Ramos (cell line): ENCODE measurements around the gene TSNAX.
"Not testable (repeated sequence)": the region's sequence is repeated elsewhere in the genome, so short reads cannot be mapped to it uniquely, and the experiment has no call there.

Experiments
- in situ Hi-C: fragments of 300-500 bp; cut with MboI; formaldehyde crosslinking; loops from one replicate; pipeline ENCODE4 v1.14.3; 2022; ENCODE audit warnings: low sequenced_read_pairs; ENCODE audit not compliant: unreplicated experiment

TSNAX gene

DNA sequence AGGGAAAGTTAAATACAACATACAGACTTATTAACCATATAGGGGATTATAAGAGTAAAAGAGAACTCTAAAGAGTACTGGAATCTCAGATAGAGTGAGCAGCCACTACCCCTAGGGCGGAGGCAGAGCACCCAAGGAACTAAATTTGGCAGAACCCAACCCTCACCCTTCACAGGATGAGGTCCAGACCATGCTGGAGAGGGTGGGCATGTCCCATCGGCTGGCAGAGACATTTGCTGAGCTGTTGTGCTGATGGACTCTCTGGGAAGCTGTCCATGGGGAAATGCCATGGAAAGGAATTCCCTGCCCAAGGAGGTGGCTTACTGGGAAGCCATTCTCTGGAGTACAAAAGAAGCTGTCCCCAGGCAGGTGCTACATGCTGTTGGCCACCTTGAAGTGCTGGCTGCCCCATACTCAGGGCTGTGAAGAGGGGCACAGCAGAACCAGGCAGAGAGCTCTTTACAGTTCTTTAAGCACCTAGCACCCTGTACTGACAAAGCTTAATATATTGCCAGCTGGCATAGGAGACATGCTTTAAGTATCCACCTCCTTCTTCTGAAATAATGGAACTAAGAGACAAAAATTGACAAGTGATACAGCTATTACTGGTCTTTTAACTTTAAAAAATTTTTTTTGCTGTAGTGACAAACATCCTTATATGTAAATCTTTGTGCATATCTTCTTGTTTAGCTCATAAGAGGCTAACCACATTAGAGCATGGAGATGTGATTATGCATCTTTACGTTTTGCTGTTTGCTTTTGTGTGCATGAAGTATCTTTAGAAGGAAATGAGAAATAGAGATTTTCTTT lies 29.6 kb downstream of the TSNAX start:
- in situ Hi-C loops: no loop called here

DNA sequence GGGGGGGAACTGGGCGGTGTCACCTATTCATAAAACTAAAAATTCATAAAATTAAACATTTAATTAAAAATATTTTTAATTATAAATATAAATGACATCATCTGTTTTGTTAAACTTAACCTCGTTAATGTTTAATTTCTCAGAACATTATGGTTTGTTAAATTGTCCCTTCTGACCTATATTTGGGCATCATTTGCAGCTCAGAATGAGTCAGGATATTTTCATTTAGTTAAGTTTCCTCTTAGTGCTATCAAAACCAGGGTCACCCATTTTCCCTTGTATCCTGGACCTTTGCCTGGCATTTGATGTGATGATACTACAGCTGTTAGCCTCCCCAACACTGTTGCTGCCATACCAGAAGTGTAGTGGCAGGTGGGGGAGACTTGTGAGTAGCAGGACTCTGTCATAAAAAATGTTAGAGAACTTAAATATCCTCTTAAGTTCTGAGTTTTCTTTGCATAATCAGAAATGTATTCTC lies 30.3 kb downstream of the TSNAX start:
- in situ Hi-C loops: no loop called here

DNA sequence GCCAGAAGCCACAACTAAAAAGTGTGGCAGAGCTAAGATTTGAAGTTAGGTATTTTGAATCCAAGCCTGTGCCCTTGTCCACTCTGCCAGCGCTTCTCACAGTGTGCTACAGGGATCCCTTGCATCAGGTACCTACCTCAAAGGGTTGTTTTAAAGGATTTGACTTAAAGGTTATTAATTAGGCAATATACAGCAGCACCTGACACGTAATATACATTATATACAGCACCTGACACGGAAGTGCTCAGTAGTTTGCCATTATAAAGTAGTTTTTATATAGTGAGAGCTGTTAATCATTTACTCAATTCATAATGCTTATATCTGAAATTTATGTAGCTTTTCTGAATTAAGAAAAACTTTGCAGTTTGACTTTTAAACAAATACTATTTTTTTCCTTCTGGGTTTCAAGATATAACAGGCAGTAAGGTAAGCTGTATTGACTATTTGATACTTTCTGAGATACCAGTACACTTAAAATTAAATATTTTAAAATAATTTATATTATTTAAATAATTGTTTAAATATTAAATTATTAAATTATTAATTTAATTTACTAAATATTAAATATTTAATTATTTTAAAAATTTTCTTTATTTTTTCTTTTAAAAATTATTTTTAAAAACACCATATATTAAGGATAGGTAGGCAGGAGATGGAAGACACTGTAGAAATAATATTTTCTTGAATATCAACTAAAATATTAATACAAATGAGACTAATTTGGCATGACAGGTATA lies 33.3 kb downstream of the TSNAX start:
- in situ Hi-C loops: no loop called here

DNA sequence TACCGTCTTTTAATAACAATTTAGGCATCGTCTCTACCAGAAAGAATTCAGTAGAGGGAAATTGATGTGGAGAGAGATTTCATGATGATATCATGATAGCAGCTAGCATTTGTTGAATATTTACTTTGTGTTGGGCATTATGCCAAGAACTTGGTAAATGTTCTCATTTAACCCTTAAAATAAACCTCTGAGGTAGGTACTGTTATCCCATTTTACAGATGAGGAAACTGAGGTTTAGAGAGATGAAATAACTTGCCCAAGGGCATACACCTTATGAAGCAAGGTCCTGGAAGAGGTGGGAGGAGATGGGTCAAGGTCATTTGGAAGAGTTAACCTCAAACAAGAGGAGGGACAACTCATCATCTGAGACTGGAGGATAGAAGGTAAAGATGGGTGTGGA lies 34.8 kb downstream of the TSNAX start:
- in situ Hi-C loops: no loop called here

DNA sequence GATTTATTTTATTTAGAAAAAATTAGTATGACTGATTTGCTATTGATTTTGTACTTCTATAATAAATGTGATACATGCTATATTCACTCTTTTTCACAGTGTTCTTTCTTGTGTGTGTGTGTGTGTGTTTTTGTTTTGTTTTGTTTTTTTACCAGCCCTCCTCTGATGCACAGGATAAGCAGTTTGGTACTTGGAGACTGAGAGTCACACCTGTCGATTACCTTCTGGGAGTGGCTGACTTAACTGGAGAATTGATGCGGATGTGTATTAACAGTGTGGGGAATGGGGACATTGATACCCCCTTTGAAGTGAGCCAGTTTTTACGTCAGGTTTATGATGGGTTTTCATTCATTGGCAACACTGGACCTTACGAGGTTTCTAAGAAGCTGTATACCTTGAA lies 35.9 kb downstream of the TSNAX start:
- in situ Hi-C loops: no loop called here

DNA sequence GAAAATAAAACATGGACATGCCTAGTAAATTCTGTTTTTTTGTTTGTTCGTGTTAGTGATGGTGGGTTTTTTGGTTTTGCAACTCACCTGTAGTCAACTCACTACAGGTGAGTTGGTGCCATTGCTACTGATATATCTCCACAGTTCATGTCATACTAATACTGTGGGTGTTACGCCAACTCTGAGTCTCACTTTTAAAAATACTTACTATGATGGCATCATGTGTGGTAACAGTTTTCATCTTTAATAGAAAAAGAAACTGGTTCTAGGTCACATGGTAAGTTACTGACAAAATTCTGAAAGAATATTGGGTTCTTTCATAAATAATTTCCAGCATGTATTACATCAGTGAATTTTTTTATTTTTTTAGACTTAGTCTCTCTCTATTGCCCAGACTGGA lies 38.0 kb downstream of the TSNAX start:
- in situ Hi-C loops: no loop called here

DNA sequence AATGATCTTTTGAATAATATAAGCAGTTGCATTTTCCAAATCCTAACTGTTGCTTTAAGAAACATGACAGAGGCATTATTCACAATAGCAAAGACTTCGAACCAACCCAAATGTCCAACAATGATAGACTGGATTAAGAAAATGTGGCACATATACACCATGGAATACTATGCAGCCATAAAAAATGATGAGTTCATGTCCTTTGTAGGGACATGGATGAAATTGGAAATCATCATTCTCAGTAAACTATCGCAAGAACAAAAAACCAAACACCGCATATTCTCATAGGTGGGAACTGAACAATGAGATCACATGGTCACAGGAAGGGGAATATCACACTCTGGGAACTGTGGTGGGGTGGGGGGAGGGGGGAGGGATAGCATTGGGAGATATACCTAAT lies 41.8 kb downstream of the TSNAX start:
- in situ Hi-C loops: not testable (repeated sequence)

DNA sequence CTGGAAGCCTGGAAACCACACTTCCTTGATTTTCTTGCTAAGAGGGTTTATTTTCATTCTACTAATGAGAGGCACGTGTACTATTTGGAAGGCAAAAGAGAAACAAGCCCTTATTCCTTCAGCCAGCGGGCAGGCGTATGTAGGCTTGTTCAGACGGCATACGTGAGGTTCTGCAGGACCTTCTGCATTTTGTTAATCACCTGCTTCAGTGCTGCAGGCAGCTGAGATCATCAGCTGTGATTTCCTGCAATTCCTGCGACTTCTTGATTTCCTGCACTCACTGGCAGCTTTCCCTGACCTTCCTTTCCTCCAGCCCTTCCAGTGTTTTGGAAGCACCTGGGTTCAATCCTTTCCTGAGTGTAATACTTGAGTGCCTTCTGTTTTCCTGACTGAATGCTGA lies 43.4 kb downstream of the TSNAX start:
- in situ Hi-C loops: no loop called here

DNA sequence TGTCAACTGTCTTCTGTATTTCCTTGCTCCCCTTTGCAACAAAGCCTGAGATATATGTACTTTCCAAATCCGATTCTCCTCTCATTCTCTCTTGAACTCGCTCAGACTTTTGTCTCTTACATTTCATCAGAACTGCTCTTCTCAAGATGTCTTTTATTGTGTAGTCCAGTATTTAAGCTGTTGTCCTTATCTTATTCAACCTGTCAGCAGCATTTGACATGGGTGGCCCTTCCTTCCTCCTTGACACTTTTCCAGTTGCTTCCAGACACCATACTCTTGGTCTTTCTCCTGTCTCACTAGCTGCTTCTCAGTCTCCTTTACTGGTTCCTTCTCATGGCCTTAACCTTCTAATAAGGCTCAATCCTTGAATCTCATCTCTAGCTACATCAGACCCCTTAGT lies 47.0 kb downstream of the TSNAX start:
- in situ Hi-C loops: no loop called here

DNA sequence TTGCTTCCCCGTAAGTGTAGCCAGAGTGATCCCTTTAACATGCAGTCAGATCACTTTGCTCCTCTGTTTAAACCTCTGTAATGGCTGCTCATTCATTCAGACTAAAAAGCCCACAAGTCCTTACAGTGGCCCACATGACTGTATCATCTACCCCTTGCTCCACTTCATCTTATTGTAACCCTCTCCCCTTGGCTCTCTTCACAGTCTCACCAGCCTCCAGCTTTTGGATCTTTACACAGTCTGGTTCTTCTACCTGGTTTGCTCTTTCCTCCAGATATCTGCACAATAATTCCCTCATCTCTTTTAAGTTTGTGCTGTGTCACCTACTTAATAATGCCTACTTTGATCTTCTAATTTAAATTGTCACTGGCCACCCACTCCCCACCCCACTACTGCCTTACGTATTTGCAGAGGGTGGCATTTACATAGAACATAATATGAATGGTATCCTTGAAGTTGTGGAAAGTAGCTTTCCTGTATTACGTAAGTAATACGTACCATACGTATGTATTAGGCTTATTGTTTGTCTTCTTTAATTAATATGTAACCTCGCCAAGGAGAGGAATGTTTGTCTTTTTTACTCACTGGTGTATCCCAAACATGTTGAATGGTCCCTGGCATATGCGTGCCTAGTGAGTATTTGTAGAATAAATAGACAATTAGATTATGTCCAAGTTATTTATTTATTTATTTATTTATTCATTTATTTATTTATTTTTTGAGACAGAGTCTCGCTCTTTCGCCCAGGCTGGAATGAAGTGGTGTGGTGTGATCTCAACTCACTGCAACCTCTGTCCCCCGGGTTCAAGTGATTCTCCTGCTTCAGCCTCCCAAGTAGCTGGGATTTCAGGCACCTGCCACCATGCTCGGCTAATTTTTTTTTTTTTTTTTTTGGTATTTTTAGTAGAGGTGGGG lies 48.6 kb downstream of the TSNAX start:
- in situ Hi-C loops: no loop called here

DNA sequence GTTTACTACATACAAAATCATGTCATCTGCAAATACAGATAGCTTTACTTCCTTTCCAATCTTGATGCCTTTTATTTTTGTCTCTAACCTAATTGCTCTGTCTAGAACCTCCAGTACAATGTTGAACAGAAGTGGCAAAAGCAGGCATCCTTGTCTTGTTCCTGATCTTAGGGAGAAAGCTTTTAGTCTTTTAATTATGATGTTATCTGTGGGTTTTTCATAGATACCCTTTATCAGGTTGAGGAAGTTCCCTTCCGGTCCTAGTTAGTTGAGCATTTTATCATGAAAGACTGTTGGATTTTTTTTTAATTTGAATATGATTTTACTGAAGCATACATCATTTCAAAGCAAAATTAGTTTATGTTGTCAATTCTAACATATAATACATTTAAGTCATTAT lies 52.4 kb downstream of the TSNAX start:
- in situ Hi-C loops: no loop called here

DNA sequence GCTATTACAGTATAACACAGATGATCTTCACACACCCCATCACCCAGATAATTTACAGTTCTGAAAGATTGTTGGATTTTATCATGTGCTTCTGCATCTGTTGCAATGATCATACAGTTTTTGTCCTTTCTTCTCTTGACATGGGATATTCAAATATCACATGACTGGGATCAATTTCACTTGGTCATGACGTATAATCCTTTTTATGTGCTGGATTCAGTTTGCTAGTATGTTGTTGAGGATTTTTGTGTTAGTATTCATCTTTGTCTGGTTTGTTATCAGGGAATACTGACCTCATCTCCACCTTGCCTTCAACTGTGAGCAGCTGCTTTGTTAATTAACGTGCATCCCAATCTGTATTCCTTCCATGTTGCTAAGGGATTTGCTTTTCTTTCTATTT lies 53.4 kb downstream of the TSNAX start:
- in situ Hi-C loops: no loop called here

DNA sequence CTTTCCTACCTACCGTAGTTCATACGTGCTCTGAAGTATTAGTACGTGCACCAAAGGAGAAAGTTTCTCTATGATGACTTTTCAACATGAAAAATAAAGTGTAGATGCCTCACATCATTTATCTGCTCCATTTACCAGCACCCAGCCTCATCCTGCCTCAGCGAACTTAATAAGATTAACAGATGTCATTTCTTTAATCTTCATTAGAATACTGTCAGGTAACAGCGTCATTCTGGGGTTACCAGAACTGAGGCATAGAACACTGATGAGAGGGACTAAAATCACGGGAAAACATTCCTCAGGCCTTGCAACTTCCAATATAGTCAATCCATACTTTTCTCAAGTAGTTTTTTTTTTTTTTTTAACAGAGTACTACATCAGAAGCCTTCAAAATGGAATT lies 54.9 kb downstream of the TSNAX start:
- in situ Hi-C loops: no loop called here

DNA sequence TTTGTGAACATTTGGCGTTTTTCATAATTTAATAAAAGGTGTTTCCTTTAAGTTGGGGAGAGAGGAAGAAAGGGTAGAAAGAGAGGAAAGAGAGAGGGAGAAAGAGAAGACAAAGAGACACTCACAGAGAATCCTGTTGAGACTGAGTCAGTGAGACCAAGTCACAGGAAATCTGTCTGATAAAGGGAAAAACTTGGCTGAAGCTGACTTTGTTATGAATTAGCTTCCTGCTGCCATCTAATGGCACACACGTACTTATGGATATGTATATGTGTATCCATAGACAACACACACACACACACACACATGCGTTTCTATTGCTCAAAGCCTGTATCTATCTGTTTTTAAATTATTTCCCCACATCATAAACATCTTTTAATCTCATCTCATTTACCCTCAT lies 55.6 kb downstream of the TSNAX start:
- in situ Hi-C loops: no loop called here

DNA sequence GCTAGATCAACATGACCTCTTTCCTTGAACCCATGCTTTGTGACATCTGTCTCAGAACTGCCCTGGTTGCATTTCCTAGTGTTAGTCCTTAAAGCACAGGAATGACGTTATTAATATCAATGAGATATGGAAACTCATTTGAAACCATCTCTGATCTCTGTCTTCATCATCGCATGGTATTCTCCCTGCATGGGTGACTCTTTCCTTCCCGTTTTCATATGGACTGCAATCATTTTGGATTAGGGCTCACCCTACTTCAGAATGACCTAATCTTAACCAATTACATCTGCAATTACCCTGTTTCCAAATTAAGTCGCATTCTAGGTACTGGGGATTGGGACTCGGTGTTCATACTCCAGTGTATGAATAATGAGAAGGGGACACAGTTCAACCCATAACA lies 56.5 kb downstream of the TSNAX start:
- in situ Hi-C loops: loop anchor here (5.0 kb wide), 1 partner anchor 228 kb away; no protein-coding TSS in a partner anchor

DNA sequence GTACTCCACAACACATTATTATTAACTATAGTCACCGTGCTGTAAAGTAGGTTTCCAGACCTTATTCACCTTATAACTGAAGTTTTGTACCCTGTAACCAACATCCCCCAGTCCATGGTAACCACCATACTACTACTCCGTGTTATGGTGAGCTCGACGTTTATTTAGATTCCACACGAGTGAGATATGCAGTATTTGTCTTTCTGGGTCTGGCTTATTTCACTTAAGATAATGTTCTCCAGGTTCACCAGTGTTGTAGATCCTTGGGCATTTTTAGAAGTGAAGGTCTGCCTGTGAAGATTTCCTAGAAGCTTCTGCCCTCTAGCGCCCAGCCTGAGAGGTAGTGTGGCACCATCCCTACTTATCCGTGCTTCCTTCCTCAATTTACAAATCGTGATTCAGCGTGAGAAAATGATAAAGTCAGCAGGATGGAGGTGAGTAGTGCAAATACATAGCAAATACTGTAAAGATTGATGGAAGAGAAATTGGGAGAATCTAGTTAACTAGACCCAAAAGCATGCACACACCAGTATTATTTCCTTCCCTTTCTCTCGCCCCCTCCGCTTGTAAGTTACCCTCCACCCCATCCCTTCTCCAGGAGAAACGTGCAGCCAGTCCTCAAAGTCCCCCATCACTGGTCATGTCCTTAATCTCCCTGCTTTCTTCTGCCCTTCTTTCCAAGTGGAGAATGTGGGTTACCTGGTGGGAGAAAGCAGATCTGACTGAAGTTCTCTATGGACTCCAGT lies 62.2 kb downstream of the TSNAX start:
- in situ Hi-C loops: no loop called here

DNA sequence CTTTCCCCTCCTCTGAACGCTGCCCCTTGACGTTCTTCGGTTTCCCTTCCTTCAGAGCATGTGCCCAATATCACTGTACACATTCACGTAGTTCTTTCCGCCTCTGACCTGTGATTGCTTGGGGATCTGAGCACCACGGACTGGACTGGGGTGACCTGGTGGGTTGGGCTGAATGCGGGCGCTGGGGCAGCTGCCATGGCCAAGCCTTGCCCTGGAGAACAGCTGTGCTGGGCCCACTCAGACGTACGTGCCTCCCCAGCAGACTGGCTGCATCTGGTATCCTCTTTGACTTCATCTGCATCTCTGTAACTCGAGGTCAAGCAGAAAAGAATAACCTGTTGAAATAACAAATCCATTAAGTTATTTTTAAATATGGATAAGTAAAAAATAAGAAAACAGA lies 63.0 kb downstream of the TSNAX start:
- in situ Hi-C loops: no loop called here

DNA sequence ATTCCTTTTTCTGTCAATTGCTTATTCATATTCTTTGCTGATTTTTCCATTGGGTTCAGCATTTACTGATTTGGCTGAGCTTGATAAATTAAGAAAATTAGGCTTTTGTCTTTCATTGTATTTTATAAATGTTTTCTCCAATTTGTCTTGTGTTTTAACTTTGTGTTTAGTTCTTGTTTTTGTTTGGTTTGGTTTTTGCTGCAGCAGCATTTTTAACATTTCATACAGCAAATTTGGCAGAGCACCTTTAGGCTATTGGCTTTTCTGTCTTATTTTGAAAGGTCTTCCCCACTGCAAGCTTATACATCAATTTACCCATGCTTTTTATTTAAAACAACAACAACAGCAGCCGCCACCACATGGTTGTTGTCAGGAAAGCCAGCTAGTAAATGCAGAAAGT lies 64.3 kb downstream of the TSNAX start:
- in situ Hi-C loops: no loop called here

DNA sequence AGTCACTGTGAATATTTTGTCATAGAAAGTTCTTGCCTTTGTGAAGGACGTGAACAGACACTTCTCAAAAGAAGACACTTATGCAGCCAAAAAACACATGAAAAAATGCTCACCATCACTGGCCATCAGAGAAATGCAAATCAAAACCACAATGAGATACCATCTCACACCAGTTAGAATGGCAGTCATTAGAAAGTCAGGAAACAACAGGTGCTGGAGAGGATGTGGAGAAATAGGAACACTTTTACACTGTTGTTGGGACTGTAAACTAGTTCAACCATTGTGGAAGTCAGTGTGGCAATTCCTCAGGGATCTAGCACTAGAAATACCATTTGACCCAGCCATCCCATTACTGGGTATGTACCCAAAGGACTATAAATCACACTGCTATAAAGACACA lies 64.8 kb downstream of the TSNAX start:
- in situ Hi-C loops: not testable (repeated sequence)

DNA sequence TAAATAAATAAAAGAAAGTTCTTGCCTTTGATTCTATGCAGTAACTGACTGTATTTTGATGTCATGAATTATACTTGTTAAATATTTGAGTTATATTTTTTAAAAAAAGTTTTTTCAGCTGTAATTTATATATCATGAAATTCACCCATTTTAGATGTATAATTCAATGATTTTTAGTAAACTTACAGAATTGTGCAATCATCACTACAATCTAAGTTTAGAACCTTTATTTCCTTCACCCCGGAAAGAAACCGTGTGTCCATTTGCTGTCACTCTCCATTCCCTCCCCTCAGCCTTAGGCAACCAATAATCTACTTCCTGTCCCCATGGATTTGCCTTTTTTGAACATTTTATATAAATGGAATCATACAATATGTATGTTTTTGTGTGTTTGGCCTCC lies 65.7 kb downstream of the TSNAX start:
- in situ Hi-C loops: no loop called here
